ENCODE results near the gene SPTBN4.

- TF ChIP-seq CTCF (IDR thresholded peaks at IDR 0.05; ENCODE audit: low read length) (peak; percentile 56), EZH2 (IDR thresholded peaks at IDR 0.05; ENCODE audit: borderline replicate concordance, low read length) (no peak)
These were observed 82.4 kb downstream of the SPTBN4 start for GRCh38 chr19:40549007-40549708.

Measured in OCI-LY1 (cell line).